Astrocyte of the spinal cord (primary cell): ENCODE measurements around the gene SLCO4C1.

Source experiments
- DNase-seq: peaks from one replicate; pipeline ENCODE4 v3.0.0; 2011; ENCODE audit warnings: low read depth, low spot score
- H3K4me3 ChIP-seq: 2 replicates; pipeline ENCODE4 v1.5.1; 2011; ENCODE audit warnings: low read depth, mild to moderate bottlenecking, low read length, moderate library complexity
- in situ Hi-C: cut with HindIII; loops from 2 replicates; pipeline ENCODE4 v1.10.0; 2017; ENCODE audit warnings: low sequenced_read_pairs
- TF ChIP-seq, protein P1 (sequence below): IDR thresholded peaks from 2 replicates; pipeline ENCODE4 v1.5.1; 2012; ENCODE audit warnings: low read depth, mild to moderate bottlenecking, low read length, inconsistent platforms

The SLCO4C1 gene

DNA sequence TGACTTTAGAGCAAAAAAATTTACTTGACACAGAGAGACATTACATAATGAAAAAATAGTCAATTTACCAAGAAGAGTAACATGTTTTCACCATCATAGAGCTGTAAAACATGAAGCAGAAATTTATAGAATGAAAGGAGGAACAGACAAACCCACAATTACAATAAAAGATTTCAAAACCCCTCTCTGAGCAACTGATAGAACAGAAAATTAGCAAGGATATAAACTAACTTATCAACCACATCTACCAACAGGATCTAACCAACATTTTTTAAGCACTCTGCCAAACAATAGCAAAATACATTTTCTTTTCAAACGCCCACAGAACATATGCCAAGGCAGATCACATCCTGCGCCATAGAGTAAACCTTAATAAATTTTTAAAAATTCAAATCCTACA is 17.9 kb downstream of the SLCO4C1 start:
- in situ Hi-C loops = no loop called here
- TF ChIP-seq, protein P1, sequence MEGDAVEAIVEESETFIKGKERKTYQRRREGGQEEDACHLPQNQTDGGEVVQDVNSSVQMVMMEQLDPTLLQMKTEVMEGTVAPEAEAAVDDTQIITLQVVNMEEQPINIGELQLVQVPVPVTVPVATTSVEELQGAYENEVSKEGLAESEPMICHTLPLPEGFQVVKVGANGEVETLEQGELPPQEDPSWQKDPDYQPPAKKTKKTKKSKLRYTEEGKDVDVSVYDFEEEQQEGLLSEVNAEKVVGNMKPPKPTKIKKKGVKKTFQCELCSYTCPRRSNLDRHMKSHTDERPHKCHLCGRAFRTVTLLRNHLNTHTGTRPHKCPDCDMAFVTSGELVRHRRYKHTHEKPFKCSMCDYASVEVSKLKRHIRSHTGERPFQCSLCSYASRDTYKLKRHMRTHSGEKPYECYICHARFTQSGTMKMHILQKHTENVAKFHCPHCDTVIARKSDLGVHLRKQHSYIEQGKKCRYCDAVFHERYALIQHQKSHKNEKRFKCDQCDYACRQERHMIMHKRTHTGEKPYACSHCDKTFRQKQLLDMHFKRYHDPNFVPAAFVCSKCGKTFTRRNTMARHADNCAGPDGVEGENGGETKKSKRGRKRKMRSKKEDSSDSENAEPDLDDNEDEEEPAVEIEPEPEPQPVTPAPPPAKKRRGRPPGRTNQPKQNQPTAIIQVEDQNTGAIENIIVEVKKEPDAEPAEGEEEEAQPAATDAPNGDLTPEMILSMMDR = no peak
- no peak overlapping the region for H3K4me3 ChIP-seq
- DNase-seq = no peak

GRCh38 chr5:102277144-102277543 is 18.9 kb downstream of the SLCO4C1 start:
- in situ Hi-C loops = no loop called here
- TF ChIP-seq, protein P1 = no peak

DNA sequence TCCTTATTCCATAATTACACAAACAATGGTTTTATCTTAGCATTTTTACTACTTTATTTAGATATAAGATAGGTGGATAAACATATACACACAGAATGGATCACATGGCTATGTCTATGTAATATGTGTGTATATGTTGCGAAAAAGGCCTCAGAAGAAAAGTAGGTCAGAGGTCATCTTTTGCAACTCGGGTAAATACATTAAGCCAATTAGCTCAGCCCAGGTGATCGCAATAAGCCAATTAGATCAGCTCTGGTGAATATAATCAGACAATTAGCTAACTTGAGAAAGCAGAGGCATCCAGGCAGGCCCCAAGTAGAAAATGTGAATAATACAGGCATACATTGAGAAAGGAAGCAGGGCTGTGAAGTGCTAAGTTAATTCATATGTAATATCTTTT is 24.3 kb downstream of the SLCO4C1 start:
- TF ChIP-seq, protein P1 = no peak
- no peak overlapping the region for H3K4me3 ChIP-seq
- in situ Hi-C loops = no loop called here
- DNase-seq = no peak

More at GRCh38 chr5:102277144-102277543, 18.9 kb downstream of the SLCO4C1 start:
- H3K4me3 ChIP-seq = no peak overlapping the region
- DNase-seq = no peak

DNA sequence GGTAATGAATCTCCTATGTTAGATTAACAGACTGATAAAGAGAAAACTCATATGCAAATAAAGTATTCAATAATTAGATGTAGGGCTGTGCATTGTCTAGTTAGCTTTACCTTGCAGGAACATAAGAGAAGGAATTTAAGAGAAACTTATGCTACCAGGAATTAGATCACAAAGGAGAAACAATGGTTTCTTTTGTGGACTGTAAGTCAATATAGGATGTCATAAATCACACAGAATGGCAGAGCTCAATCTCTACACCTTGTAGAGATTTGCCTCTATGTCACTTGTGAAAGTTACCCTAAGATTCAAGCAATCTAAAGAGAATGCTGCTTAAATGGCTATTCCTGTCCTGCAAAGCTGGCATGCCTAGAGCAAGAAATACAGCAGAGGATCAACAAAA is 26.0 kb downstream of the SLCO4C1 start:
- H3K4me3 ChIP-seq = no peak overlapping the region
- DNase-seq = no peak
- TF ChIP-seq, protein P1 = no peak
- in situ Hi-C loops = no loop called here

- no peak for DNase-seq
- in situ Hi-C loops = no loop called here
- H3K4me3 ChIP-seq = no peak overlapping the region
- TF ChIP-seq, protein P1 = no peak
Observed at GRCh38 chr5:102262688-102263087, 33.4 kb downstream of the SLCO4C1 start.

DNA sequence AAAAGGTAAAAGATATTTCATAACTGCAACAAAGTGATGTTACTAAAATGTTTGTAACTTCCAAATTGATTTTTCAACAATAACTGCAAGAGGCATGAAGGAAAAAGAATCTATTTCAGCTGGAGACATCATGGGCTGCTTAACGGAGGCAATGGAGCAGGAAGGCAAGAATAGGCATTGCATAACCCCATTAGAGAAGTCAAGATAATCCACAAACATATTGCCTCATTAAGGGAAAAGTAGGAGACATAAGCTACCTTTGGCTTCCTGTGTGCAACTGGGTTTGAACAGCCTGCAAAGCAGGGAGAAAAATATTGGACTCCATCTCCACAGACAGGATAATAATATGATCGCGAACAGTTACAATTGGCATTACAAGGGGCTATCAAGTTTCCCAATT is 46.7 kb downstream of the SLCO4C1 start:
- no peak for DNase-seq
- TF ChIP-seq, protein P1 = no peak
- in situ Hi-C loops = no loop called here
- H3K4me3 ChIP-seq = no peak overlapping the region

DNA sequence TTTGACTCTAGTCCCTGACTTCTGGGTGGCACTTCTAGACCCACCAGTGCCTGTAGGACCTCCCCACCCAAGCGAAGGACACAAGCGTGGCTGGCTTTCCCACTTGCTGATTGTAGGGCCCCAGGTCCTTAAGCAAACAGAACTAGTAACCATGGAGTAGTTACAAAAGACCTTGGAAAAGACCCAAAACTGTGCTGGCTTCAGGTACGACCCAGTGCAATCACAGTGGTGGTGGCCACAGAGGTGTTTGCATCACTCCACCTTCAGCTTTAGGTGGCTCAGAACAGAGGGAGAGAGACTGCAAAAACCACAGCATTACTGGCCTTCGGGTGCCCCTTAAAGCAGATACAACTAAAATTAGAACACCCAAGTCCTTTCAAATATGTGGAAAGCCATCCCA is 52.9 kb downstream of the SLCO4C1 start:
- TF ChIP-seq, protein P1 = no peak
- DNase-seq = no peak
- in situ Hi-C loops = no loop called here
- no peak overlapping the region for H3K4me3 ChIP-seq
